IPS-NIHi7 (cell line): ENCODE results near the gene MT4.

Experiments used
- DNase-seq: peaks from one replicate; pipeline ENCODE4 v3.0.0; 2012; ENCODE audit warnings: mixed read lengths; ENCODE audit errors: extremely low spot score

MT4 gene

GRCh38 chr16:56603589-56603988 is 38.7 kb downstream of the MT4 start:
- peak; percentile 74 for DNase-seq

GRCh38 chr16:56604966-56605365 is 40.1 kb downstream of the MT4 start:
- no peak for DNase-seq

GRCh38 chr16:56605475-56605874 is 40.6 kb downstream of the MT4 start:
- no peak for DNase-seq

GRCh38 chr16:56606071-56606475 is 41.2 kb downstream of the MT4 start:
- no peak for DNase-seq

DNA sequence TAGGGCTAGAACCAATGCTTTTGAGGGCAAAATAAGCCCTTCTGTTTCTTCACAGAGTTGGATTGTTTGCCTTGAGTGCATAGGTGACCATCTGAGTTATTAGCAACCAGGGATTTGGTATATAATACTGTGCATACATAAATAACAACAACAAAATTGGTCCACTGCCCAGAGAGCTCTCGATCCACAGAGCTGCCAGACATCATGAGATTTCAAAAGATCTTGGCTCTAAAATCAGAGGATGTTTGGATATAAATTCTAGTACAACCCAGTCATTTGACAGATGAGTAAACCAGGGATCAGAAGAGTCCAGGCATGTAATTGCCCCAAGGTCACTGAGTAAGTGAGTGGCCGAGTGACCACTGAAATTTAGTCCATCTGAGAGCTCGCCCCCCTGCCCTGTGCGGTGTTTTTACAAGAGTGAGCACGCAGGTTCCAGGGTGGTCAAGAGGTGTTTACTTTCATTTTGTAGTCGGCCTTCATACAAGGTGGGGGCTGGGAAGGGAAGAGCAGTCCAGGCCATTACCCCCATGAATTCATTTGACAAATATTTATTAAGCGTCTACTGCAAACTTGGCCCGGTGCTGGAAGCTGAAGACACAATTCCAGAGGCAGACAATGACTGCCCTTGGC is 41.7 kb downstream of the MT4 start:
- DNase-seq, result no peak

DNA sequence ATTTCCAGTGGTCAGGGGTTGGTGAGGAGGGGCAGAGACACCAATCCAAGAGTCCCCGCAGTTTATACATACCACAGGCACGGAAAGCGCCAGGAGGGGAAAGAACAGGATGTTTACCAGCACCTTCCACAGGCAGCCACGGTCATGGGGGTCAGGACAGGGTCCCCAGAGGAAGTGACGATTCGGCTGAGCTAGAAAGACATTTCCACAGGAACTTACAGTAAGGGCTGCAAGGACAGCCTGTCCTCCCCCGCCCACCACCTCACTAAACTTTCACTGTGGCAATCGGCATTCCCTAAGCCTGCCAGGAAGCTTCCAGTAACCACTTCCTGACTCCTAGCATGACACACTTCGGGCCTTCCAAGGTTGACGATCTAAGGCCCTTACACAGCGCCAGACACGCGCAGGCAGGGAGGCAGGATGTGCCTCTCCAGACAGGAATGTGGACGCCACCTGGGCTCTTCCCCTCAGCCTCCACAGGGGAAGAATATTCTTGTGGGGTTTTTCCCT is 42.3 kb downstream of the MT4 start:
- DNase-seq, result no peak

- no peak for DNase-seq
These were observed 42.8 kb downstream of the MT4 start for GRCh38 chr16:56607675-56608042.

- DNase-seq, result peak; percentile 93
These were observed 43.4 kb downstream of the MT4 start, which contains the start of gene MT2A for GRCh38 chr16:56608043-56608875. MT2A (plus strand) TSS chr16:56608584; CDS start chr16:56608656, 72 bp downstream.

GRCh38 chr16:56608876-56609462 is 44.1 kb downstream of the MT4 start:
- no peak for DNase-seq

- DNase-seq, result no peak
These were observed 44.6 kb downstream of the MT4 start for GRCh38 chr16:56609463-56609921.

DNA sequence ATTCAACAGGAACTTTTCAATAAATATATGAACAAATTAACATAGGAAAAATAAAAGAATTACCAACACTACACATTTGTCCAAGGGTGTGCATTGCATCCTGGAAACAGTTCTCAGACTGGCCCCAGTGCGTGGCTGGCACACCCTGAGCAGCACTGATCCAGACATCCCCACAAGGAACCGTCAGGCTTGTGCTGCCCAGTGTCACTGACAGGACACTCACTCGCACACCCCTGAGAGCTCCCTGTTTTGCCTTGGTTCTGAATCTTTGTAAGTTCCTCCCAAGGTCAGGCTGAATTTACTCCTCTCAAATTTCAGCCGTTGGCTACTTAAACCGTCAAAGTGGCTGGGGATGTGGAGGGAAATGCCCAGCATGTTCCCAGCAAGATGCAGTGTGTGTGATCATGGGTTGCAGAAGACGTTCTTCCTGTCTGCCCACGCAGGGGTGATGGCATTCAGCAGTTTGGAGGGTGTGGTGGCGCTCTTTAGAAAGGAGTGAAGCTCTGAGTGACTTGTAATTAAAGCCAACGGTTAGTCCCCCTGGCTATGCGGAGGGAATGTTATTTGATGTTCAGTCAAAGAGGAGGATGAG is 45.2 kb downstream of the MT4 start:
- DNase-seq, result no peak

- no peak for DNase-seq
These were observed 45.8 kb downstream of the MT4 start for GRCh38 chr16:56610609-56611111.

GRCh38 chr16:56611281-56611833 is 46.5 kb downstream of the MT4 start:
- DNase-seq, result no peak

- DNase-seq, result no peak
These were observed 48.8 kb downstream of the MT4 start for GRCh38 chr16:56613706-56614105.

- no peak for DNase-seq
These were observed 49.7 kb downstream of the MT4 start for GRCh38 chr16:56614549-56614991.

DNA sequence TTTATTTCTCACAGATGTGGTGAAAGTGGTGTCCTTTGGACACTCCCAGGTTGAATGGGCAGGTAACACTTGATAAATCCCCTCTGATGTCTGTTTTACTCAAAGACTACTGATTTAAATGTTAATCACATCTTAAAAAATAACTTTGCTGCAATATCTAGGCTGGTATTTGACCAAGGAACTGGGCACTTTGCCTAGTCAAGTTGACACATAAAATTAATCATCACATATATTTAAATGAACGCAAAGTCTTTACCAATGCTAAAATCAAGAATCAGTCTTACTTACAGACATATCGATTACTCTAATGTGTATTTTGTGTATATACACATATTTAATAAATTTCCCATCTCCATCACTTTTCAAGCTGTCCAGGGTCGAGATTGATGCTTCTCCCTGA is 50.5 kb downstream of the MT4 start:
- no peak for DNase-seq

- DNase-seq, result no peak
These were observed 51.8 kb downstream of the MT4 start for GRCh38 chr16:56616608-56617211.

- no peak for DNase-seq
These were observed 52.6 kb downstream of the MT4 start for GRCh38 chr16:56617212-56618085.

- no peak for DNase-seq
These were observed 53.3 kb downstream of the MT4 start for GRCh38 chr16:56618138-56618537.
